Hematopoietic multipotent progenitor cell treated with erythropoietin and hydrocortisone succinate and interleukin-3 and kit ligand, for 17 days (in vitro differentiated cells): ENCODE measurements around the gene MOAP1.
"Not testable (repeated sequence)": the region's sequence is repeated elsewhere in the genome, so short reads cannot be mapped to it uniquely, and the experiment has no call there.

Source experiments
- DNase-seq: peaks from one replicate; pipeline ENCODE4 v3.0.0-alpha.2; 2015; ENCODE audit warnings: low spot score

Gene MOAP1

GRCh38 chr14:93142854-93143652, 41.6 kb downstream of the MOAP1 start:
- DNase-seq = no peak

GRCh38 chr14:93137864-93138263, 46.8 kb downstream of the MOAP1 start:
- no peak for DNase-seq

- DNase-seq = not testable (repeated sequence)
Observed at GRCh38 chr14:93136508-93136907, 48.2 kb downstream of the MOAP1 start.

GRCh38 chr14:93136009-93136408, 48.7 kb downstream of the MOAP1 start:
- DNase-seq = no peak

- no peak for DNase-seq
Observed at GRCh38 chr14:93135399-93135798, 49.3 kb downstream of the MOAP1 start.

GRCh38 chr14:93133464-93133863, 51.2 kb downstream of the MOAP1 start:
- no peak for DNase-seq

GRCh38 chr14:93132472-93133065, 52.1 kb downstream of the MOAP1 start:
- DNase-seq = no peak
